GM12878 (cell line): Measurements from ENCODE around the gene SPATA16. TPM values are rescaled to one million over a fixed set of nuclear protein-coding genes. Genes with fewer than 3 reads are reported as not detected.

Source experiments
- ATAC-seq: fragments of 200-7000 bp; cut with Tn5 transposase; 3 replicates; pipeline ENCODE4 v1.9.1; 2020; ENCODE audit warnings: mild to moderate bottlenecking, moderate library complexity
- BruUV-seq: library from RNA; stranded (reverse); fragments of 400-500 nt; replicated peaks from 2 replicates; lab custom pipeline; 2021; lab: Mats Ljungman, UMichigan
- CTCF ChIA-PET: fragments of 300-600 bp; sonication (Branson Sonifier 250); formaldehyde crosslinking; extraction: SDS; loops from one replicate; lab custom pipeline; 2021; ENCODE audit warnings: inconsistent platforms; lab: Yijun Ruan, JAX
- POLR2A ChIA-PET: fragments of 350-600 bp; formaldehyde crosslinking; extraction: SDS; loops from one replicate; lab custom pipeline; 2021; ENCODE audit warnings: inconsistent platforms; lab: Charles Lee
- RAD21 ChIA-PET: fragments of 300-600 bp; sonication (Branson Sonifier 250); formaldehyde crosslinking; loops from one replicate; lab custom pipeline; 2023; ENCODE audit warnings: antibody characterized with exemption; ENCODE audit not compliant: unreplicated experiment; lab: Charles Lee
- SMC1A ChIA-PET: fragments of 300-600 bp; sonication (Branson Sonifier 250); formaldehyde crosslinking; loops from one replicate; lab custom pipeline; 2023; ENCODE audit not compliant: unreplicated experiment, uncharacterized antibody; lab: Charles Lee
- DNase-seq: peaks from one replicate; pipeline ENCODE4 v3.0.0-alpha.2; 2011; ENCODE audit warnings: low read depth, low spot score
- FAIRE-seq: peaks from 3 replicates; lab custom pipeline; 2011; peaks lifted over from hg19 to GRCh38; lab: Jason Lieb, UNC
- H2AFZ ChIP-seq: 2 replicates; pipeline ENCODE4 v1.6.0; 2011; ENCODE audit warnings: low read depth, low read length, control low read depth; ENCODE audit not compliant: control insufficient read depth
- H3K27ac ChIP-seq: 2 replicates; pipeline ENCODE4 v1.5.1; 2011; ENCODE audit warnings: control low read depth; ENCODE audit not compliant: control insufficient read depth, insufficient read depth
- H3K27me3 ChIP-seq, 2 experiments: replicated peaks in 1 of 2; 2 replicates each; pipeline versions ENCODE4 v1.6.0 to v1.6.1; 2011; ENCODE audit warnings: low read length in 1 of 2; ENCODE audit not compliant: control insufficient read depth in 2 of 2, insufficient read depth in 2 of 2
- H3K36me3 ChIP-seq, 2 experiments: 2 replicates each; pipeline ENCODE4 v1.5.1; 2011; ENCODE audit warnings: low read length in 1 of 2; ENCODE audit not compliant: control insufficient read depth in 2 of 2, insufficient read depth in 2 of 2
- H3K4me1 ChIP-seq: 2 replicates; pipeline ENCODE4 v1.6.1; 2011; ENCODE audit warnings: mild to moderate bottlenecking, low read length, moderate library complexity, mixed read lengths; ENCODE audit not compliant: control insufficient read depth, insufficient read depth
- H3K4me2 ChIP-seq: 2 replicates; pipeline ENCODE4 v1.6.0; 2011; ENCODE audit warnings: control low read depth; ENCODE audit not compliant: control insufficient read depth, insufficient read depth
- H3K4me3 ChIP-seq: fragments of 200-600 bp; sonication (generic); 2 replicates; pipeline ENCODE4 v1.5.1; 2016
- H3K79me2 ChIP-seq: 2 replicates; pipeline ENCODE4 v1.6.0; 2011; ENCODE audit warnings: low read length; ENCODE audit not compliant: control insufficient read depth, insufficient read depth
- H3K9ac ChIP-seq: 2 replicates; pipeline ENCODE4 v1.8.0; 2011; ENCODE audit warnings: low read length, control low read depth, mixed read lengths; ENCODE audit not compliant: control insufficient read depth, insufficient read depth
- H3K9me3 ChIP-seq: replicated peaks from 3 replicates; pipeline ENCODE4 v1.5.1; 2011; ENCODE audit warnings: mild to moderate bottlenecking, low read length; ENCODE audit not compliant: control insufficient read depth, insufficient read depth
- H4K20me1 ChIP-seq: 2 replicates; pipeline ENCODE4 v1.6.0; 2011; ENCODE audit not compliant: control insufficient read depth, insufficient read depth
- BCL3 ChIP-seq: IDR thresholded peaks from 2 replicates; pipeline ENCODE4 v1.6.1; 2011; ENCODE audit warnings: borderline replicate concordance, low read depth, mild to moderate bottlenecking, moderate library complexity, low read length; ENCODE audit not compliant: insufficient read depth, poor library complexity, severe bottlenecking
- BHLHE40 ChIP-seq, 2 experiments: fragments of 450-650 bp in 1 of 2; IDR thresholded peaks; 2 replicates each; pipeline ENCODE4 v1.6.1; 2011 to 2017; ENCODE audit warnings: low read depth in 2 of 2, borderline replicate concordance in 1 of 2, improper control_type of control experiment in 1 of 2, low read length in 1 of 2, mild to moderate bottlenecking in 1 of 2
- EP300 ChIP-seq, 2 experiments: fragments of 150-350 bp in 1 of 2; IDR thresholded peaks; 2 replicates each; pipeline ENCODE4 v1.6.1; 2011 to 2012; ENCODE audit warnings: low read depth in 2 of 2, low read length in 2 of 2, borderline replicate concordance in 1 of 2, improper control_type of control experiment in 1 of 2, inconsistent platforms in 1 of 2; ENCODE audit not compliant: control insufficient read depth in 1 of 2
- GABPA ChIP-seq: IDR thresholded peaks from 2 replicates; pipeline ENCODE4 v1.6.1; 2014; ENCODE audit warnings: antibody characterized with exemption, low read depth, mild to moderate bottlenecking, inconsistent platforms
- PAX8 ChIP-seq: fragments of 450-650 bp; IDR thresholded peaks from 2 replicates; pipeline ENCODE4 v1.6.1; 2017; ENCODE audit warnings: mild to moderate bottlenecking, moderate library complexity
- ZBTB11 ChIP-seq: fragments of 450-650 bp; formaldehyde crosslinking; IDR thresholded peaks from 2 replicates; pipeline ENCODE4 v1.5.0; 2022; ENCODE audit warnings: mild to moderate bottlenecking, missing genetic modification characterization
- ZBTB33 ChIP-seq: fragments of 450-650 bp; IDR thresholded peaks from 2 replicates; pipeline ENCODE4 v1.6.1; 2017; ENCODE audit warnings: mild to moderate bottlenecking
- ZNF217 ChIP-seq: fragments of 450-650 bp; IDR thresholded peaks from 2 replicates; pipeline ENCODE4 v1.6.1; 2017; ENCODE audit warnings: antibody characterized with exemption, mild to moderate bottlenecking
- in situ Hi-C: fragments of 300-500 bp; cut with MboI; formaldehyde crosslinking; loops from 9 replicates; pipeline ENCODE4 v1.14.3; 2018; ENCODE audit warnings: mixed read lengths
- intact Hi-C: fragments of 100-400 bp; cut with micrococcal nuclease; formaldehyde crosslinking; loops from one replicate; pipeline ENCODE4 v1.14.2; 2022; ENCODE audit not compliant: unreplicated experiment
- polyA plus RNA-seq, 11 experiments: library from polyadenylated mRNA; depleted of rRNA in 4 of 11; unstranded in 6 of 11; stranded (reverse) in 5 of 11; fragments of >200 nt; fragmentation: Nextera tagmentation in 4 of 11; fragmentation: Illumina TruSeq in 1 of 11; extraction: Ambion mirVana in 4 of 11; extraction: Trizol in 1 of 11; gene quantifications; 1 replicate in 1 of 11; 2 replicates in 10 of 11; pipeline versions ENCODE4 v1.2.1 to v1.2.3, GENCODE V29; 2011 to 2016; ENCODE audit warnings: inconsistent platforms in 2 of 11, missing spikeins in 2 of 11, low read depth in 1 of 11
- total RNA-seq, 4 experiments: library from RNA; depleted of rRNA in 3 of 4; stranded (reverse); fragments of >200 nt in 3 of 4; fragmentation: Illumina TruSeq in 1 of 4; extraction: Trizol in 1 of 4; gene quantifications; 2 replicates each; pipeline versions ENCODE4 v1.2.1 to v1.2.3, GENCODE V29; 2013 to 2021

Gene SPATA16
- total and polyA plus RNA-seq, 10 of the 15 experiments (the other 5 are each of a cell fraction or from before 2014, with no cell fraction given): 0.04 TPM; not detected in 9

GRCh38 chr3:173000553-173000952 is 140.5 kb downstream of the SPATA16 start:
- Histone ChIP-seq H3K4me3 (no peak overlapping the region), H3K4me1 (no peaks in the 10 kb centered on the region), H3K9me3 (no peaks in the 10 kb centered on the region), H3K4me2 (no peak overlapping the region), H3K36me3 (no peaks in the 10 kb centered on the region), H3K79me2 (no peaks in the 10 kb centered on the region), H3K9ac (no peak overlapping the region), H2AFZ (no peak overlapping the region), H3K27ac (no peak overlapping the region), H4K20me1 (no peaks in the 10 kb centered on the region), H3K27me3 (no peaks in the 10 kb centered on the region)
- ATAC-seq (no peak), DNase-seq (no peak), FAIRE-seq (no peak)
- no peak for TF ChIP-seq ZBTB11 (CRISPR knock-in tag)
- TF ChIP-seq BCL3: no peak
- no peak for TF ChIP-seq GABPA
- TF ChIP-seq PAX8: no peak
- TF ChIP-seq EP300 (IDR thresholded peaks at IDR 0.05; ENCODE audit: borderline replicate concordance in 1 of 2, control insufficient read depth in 1 of 2, low read depth in 2 of 2, low read length in 2 of 2): no peak
- no peak for TF ChIP-seq BHLHE40 (IDR thresholded peaks at IDR 0.05; ENCODE audit: borderline replicate concordance in 1 of 2, low read depth in 2 of 2, low read length in 1 of 2)
- no peak for TF ChIP-seq ZBTB33
- no peak for TF ChIP-seq ZNF217
- CTCF ChIA-PET: no interaction called here
- SMC1A ChIA-PET: interaction anchor here (0.6 kb wide), 1 partner anchor 370 kb away, joined by 3 read pairs; no protein-coding TSS in a partner anchor
- BruUV-seq: no TSS peak
- intact Hi-C loops (no loop called here), in situ Hi-C loops (no loop called here)
- RAD21 ChIA-PET: no interaction called here
- POLR2A ChIA-PET: no interaction called here
